ENCODE data around the gene TSC2.

TSC2 gene

GRCh38 chr16:2037647-2038381 is 10.0 kb upstream of the TSC2 start:
- DNase-seq, result no peak
- no peaks in the 10 kb centered on the region for H3K4me1 ChIP-seq (ENCODE audit: control insufficient read depth, insufficient read depth, low read length, poor library complexity, severe bottlenecking)
- H3K4me3 ChIP-seq (ENCODE audit: insufficient read depth, low read depth, low read length, poor library complexity, severe bottlenecking), result no peak overlapping the region

GRCh38 chr16:2038382-2039231 is 9.2 kb upstream of the TSC2 start:
- Histone ChIP-seq H3K4me1 (ENCODE audit: control insufficient read depth, insufficient read depth, low read length, poor library complexity, severe bottlenecking) (no peaks in the 10 kb centered on the region), H3K27me3 (replicated peaks; ENCODE audit: control insufficient read depth, insufficient read depth, low read length, poor library complexity, severe bottlenecking) (no peaks in the 10 kb centered on the region), H3K4me3 (ENCODE audit: insufficient read depth, low read depth, low read length, poor library complexity, severe bottlenecking) (no peak overlapping the region), H3K27ac (ENCODE audit: insufficient read depth, low read length, poor library complexity, severe bottlenecking) (no peak overlapping the region), H3K9me3 (ENCODE audit: control insufficient read depth, low read length) (no peaks in the 10 kb centered on the region), H3K36me3 (ENCODE audit: control insufficient read depth, insufficient read depth, low read length) (no peaks in the 10 kb centered on the region)
- DNase-seq, result no peak

More at GRCh38 chr16:2037647-2038381, 10.0 kb upstream of the TSC2 start:
- H3K9me3 ChIP-seq (ENCODE audit: control insufficient read depth, low read length), result no peaks in the 10 kb centered on the region
- no peak overlapping the region for H3K27ac ChIP-seq (ENCODE audit: insufficient read depth, low read length, poor library complexity, severe bottlenecking)
- H3K27me3 ChIP-seq (replicated peaks; ENCODE audit: control insufficient read depth, insufficient read depth, low read length, poor library complexity, severe bottlenecking), result no peaks in the 10 kb centered on the region
- no peaks in the 10 kb centered on the region for H3K36me3 ChIP-seq (ENCODE audit: control insufficient read depth, insufficient read depth, low read length)

GRCh38 chr16:2039274-2040031 is 8.3 kb upstream of the TSC2 start:
- H3K27me3 ChIP-seq (replicated peaks; ENCODE audit: control insufficient read depth, insufficient read depth, low read length, poor library complexity, severe bottlenecking), result no peaks in the 10 kb centered on the region
- H3K36me3 ChIP-seq (ENCODE audit: control insufficient read depth, insufficient read depth, low read length), result no peaks in the 10 kb centered on the region
- DNase-seq, result no peak
- H3K27ac ChIP-seq (ENCODE audit: insufficient read depth, low read length, poor library complexity, severe bottlenecking), result no peak overlapping the region
- peaks cover 2% of the 10 kb centered on the region for H3K4me1 ChIP-seq (ENCODE audit: control insufficient read depth, insufficient read depth, low read length, poor library complexity, severe bottlenecking)
- H3K9me3 ChIP-seq (ENCODE audit: control insufficient read depth, low read length), result no peaks in the 10 kb centered on the region
- H3K4me3 ChIP-seq (ENCODE audit: insufficient read depth, low read depth, low read length, poor library complexity, severe bottlenecking), result no peak overlapping the region

GRCh38 chr16:2040041-2040786 is 7.6 kb upstream of the TSC2 start:
- H3K27ac ChIP-seq (ENCODE audit: insufficient read depth, low read length, poor library complexity, severe bottlenecking), result no peak overlapping the region
- H3K9me3 ChIP-seq (ENCODE audit: control insufficient read depth, low read length), result no peaks in the 10 kb centered on the region
- no peaks in the 10 kb centered on the region for H3K27me3 ChIP-seq (replicated peaks; ENCODE audit: control insufficient read depth, insufficient read depth, low read length, poor library complexity, severe bottlenecking)
- no peak for DNase-seq
- no peaks in the 10 kb centered on the region for H3K36me3 ChIP-seq (ENCODE audit: control insufficient read depth, insufficient read depth, low read length)
- peaks cover 2% of the 10 kb centered on the region for H3K4me1 ChIP-seq (ENCODE audit: control insufficient read depth, insufficient read depth, low read length, poor library complexity, severe bottlenecking)
- H3K4me3 ChIP-seq (ENCODE audit: insufficient read depth, low read depth, low read length, poor library complexity, severe bottlenecking), result no peak overlapping the region

- Histone ChIP-seq H3K27ac (ENCODE audit: insufficient read depth, low read length, poor library complexity, severe bottlenecking) (no peak overlapping the region), H3K4me3 (ENCODE audit: insufficient read depth, low read depth, low read length, poor library complexity, severe bottlenecking) (no peak overlapping the region), H3K27me3 (replicated peaks; ENCODE audit: control insufficient read depth, insufficient read depth, low read length, poor library complexity, severe bottlenecking) (no peaks in the 10 kb centered on the region), H3K4me1 (ENCODE audit: control insufficient read depth, insufficient read depth, low read length, poor library complexity, severe bottlenecking) (peaks cover 2% of the 10 kb centered on the region), H3K9me3 (ENCODE audit: control insufficient read depth, low read length) (no peaks in the 10 kb centered on the region), H3K36me3 (ENCODE audit: control insufficient read depth, insufficient read depth, low read length) (no peaks in the 10 kb centered on the region)
- no peak for DNase-seq
Observed at GRCh38 chr16:2040787-2041522, 6.8 kb upstream of the TSC2 start.

- Histone ChIP-seq H3K36me3 (ENCODE audit: control insufficient read depth, insufficient read depth, low read length) (no peaks in the 10 kb centered on the region), H3K27me3 (replicated peaks; ENCODE audit: control insufficient read depth, insufficient read depth, low read length, poor library complexity, severe bottlenecking) (no peaks in the 10 kb centered on the region), H3K9me3 (ENCODE audit: control insufficient read depth, low read length) (no peaks in the 10 kb centered on the region), H3K27ac (ENCODE audit: insufficient read depth, low read length, poor library complexity, severe bottlenecking) (no peak overlapping the region), H3K4me3 (ENCODE audit: insufficient read depth, low read depth, low read length, poor library complexity, severe bottlenecking) (no peak overlapping the region), H3K4me1 (ENCODE audit: control insufficient read depth, insufficient read depth, low read length, poor library complexity, severe bottlenecking) (peaks cover 9% of the 10 kb centered on the region)
- no peak for DNase-seq
Observed at GRCh38 chr16:2042171-2042985, 5.4 kb upstream of the TSC2 start.

GRCh38 chr16:2042986-2043666 is 4.7 kb upstream of the TSC2 start:
- H3K27me3 ChIP-seq (replicated peaks; ENCODE audit: control insufficient read depth, insufficient read depth, low read length, poor library complexity, severe bottlenecking), result no peaks in the 10 kb centered on the region
- H3K4me3 ChIP-seq (ENCODE audit: insufficient read depth, low read depth, low read length, poor library complexity, severe bottlenecking), result no peak overlapping the region
- H3K36me3 ChIP-seq (ENCODE audit: control insufficient read depth, insufficient read depth, low read length), result no peaks in the 10 kb centered on the region
- no peak overlapping the region for H3K27ac ChIP-seq (ENCODE audit: insufficient read depth, low read length, poor library complexity, severe bottlenecking)
- no peak for DNase-seq
- no peaks in the 10 kb centered on the region for H3K9me3 ChIP-seq (ENCODE audit: control insufficient read depth, low read length)
- H3K4me1 ChIP-seq (ENCODE audit: control insufficient read depth, insufficient read depth, low read length, poor library complexity, severe bottlenecking), result peaks cover 10% of the 10 kb centered on the region

- H3K36me3 ChIP-seq (ENCODE audit: control insufficient read depth, insufficient read depth, low read length), result no peaks in the 10 kb centered on the region
- no peak overlapping the region for H3K27ac ChIP-seq (ENCODE audit: insufficient read depth, low read length, poor library complexity, severe bottlenecking)
- no peaks in the 10 kb centered on the region for H3K27me3 ChIP-seq (replicated peaks; ENCODE audit: control insufficient read depth, insufficient read depth, low read length, poor library complexity, severe bottlenecking)
- H3K9me3 ChIP-seq (ENCODE audit: control insufficient read depth, low read length), result no peaks in the 10 kb centered on the region
- H3K4me1 ChIP-seq (ENCODE audit: control insufficient read depth, insufficient read depth, low read length, poor library complexity, severe bottlenecking), result peaks cover 17% of the 10 kb centered on the region
- DNase-seq, result no peak
- no peak overlapping the region for H3K4me3 ChIP-seq (ENCODE audit: insufficient read depth, low read depth, low read length, poor library complexity, severe bottlenecking)
Observed at GRCh38 chr16:2043667-2044451, 3.9 kb upstream of the TSC2 start.

Measured in effector memory CD4-positive, alpha-beta T cell (primary cell).